GM23248 (cell line): Measurements from ENCODE around the gene C10orf71. TPM values are rescaled to one million over a fixed set of nuclear protein-coding genes. Genes with fewer than 3 reads are reported as not detected.

ENCODE experiments used
- DNase-seq: peaks from one replicate; pipeline ENCODE4 v3.0.0-alpha.2; 2015
- H2AFZ ChIP-seq: fragments of 200-600 bp; sonication (generic); 2 replicates; pipeline ENCODE4 v1.6.1; 2016; ENCODE audit warnings: antibody characterized with exemption
- H3F3A ChIP-seq: fragments of 200-600 bp; sonication (generic); 2 replicates; pipeline ENCODE4 v1.6.1; 2016; ENCODE audit warnings: mild to moderate bottlenecking, antibody characterized with exemption, mixed run types; ENCODE audit not compliant: insufficient read depth
- H3K27ac ChIP-seq: fragments of 200-600 bp; sonication (generic); 2 replicates; pipeline ENCODE4 v1.5.1; 2016; ENCODE audit warnings: mild to moderate bottlenecking
- H3K27me3 ChIP-seq: fragments of 200-600 bp; sonication (generic); replicated peaks from 2 replicates; pipeline ENCODE4 v1.6.1; 2016; ENCODE audit warnings: mild to moderate bottlenecking; ENCODE audit not compliant: insufficient read depth
- H3K36me3 ChIP-seq: fragments of 200-600 bp; sonication (generic); 2 replicates; pipeline ENCODE4 v1.6.1; 2016; ENCODE audit warnings: low read depth, mild to moderate bottlenecking
- H3K4me1 ChIP-seq: fragments of 200-600 bp; sonication (generic); 2 replicates; pipeline ENCODE4 v1.6.1; 2016; ENCODE audit warnings: mild to moderate bottlenecking; ENCODE audit not compliant: insufficient read depth
- H3K4me2 ChIP-seq: fragments of 200-600 bp; sonication (generic); one replicate; pipeline ENCODE4 v1.6.1; 2016; ENCODE audit warnings: mild to moderate bottlenecking; ENCODE audit not compliant: unreplicated experiment
- H3K4me3 ChIP-seq: fragments of 200-600 bp; sonication (generic); 2 replicates; pipeline ENCODE4 v1.5.1; 2016; ENCODE audit warnings: mild to moderate bottlenecking
- H3K79me2 ChIP-seq: fragments of 200-600 bp; sonication (generic); 2 replicates; pipeline ENCODE4 v1.6.1; 2016; ENCODE audit warnings: mild to moderate bottlenecking; ENCODE audit not compliant: insufficient read depth
- H3K9ac ChIP-seq: fragments of 200-600 bp; sonication (generic); 2 replicates; pipeline ENCODE4 v1.6.1; 2016; ENCODE audit warnings: mild to moderate bottlenecking
- H3K9me2 ChIP-seq: fragments of 200-600 bp; sonication (generic); 2 replicates; pipeline ENCODE4 v1.6.1; 2016; ENCODE audit warnings: mixed run types, mild to moderate bottlenecking, moderate library complexity; ENCODE audit not compliant: insufficient read depth
- H3K9me3 ChIP-seq: fragments of 200-600 bp; sonication (generic); one replicate; pipeline ENCODE4 v1.6.1; 2017; ENCODE audit warnings: low read depth
- H4K20me1 ChIP-seq: fragments of 200-600 bp; sonication (generic); 2 replicates; pipeline ENCODE4 v1.6.0; 2016; ENCODE audit not compliant: insufficient read depth
- EZH2 ChIP-seq: fragments of 200-600 bp; sonication (generic); IDR thresholded peaks from 2 replicates; pipeline ENCODE4 v1.6.1; 2018; ENCODE audit warnings: antibody characterized with exemption, mild to moderate bottlenecking; ENCODE audit not compliant: insufficient read depth, poor library complexity, severe bottlenecking
- EZH2phosphoT487 ChIP-seq: fragments of 200-600 bp; sonication (generic); IDR thresholded peaks from 2 replicates; pipeline ENCODE4 v1.6.1; 2018; ENCODE audit warnings: antibody characterized with exemption, moderate library complexity, mild to moderate bottlenecking, low read depth; ENCODE audit not compliant: insufficient read depth
- WGBS, 2 experiments: methylation state at CpG; one replicate each; pipeline ENCODE4 v1.1.6; 2015 to 2017; ENCODE audit warnings: low lambda C conversion rate in 2 of 2, low coverage in 1 of 2; ENCODE audit errors: missing lambda C conversion rate in 2 of 2; 5-methylcytosine and 5-hydroxymethylcytosine counted together
- in situ Hi-C: fragments of 300-500 bp; cut with MboI; formaldehyde crosslinking; loops from 2 replicates; pipeline ENCODE4 v1.15.0; 2020
- polyA plus RNA-seq: library from polyadenylated mRNA; unstranded; fragments of >200 nt; fragmentation: Nextera tagmentation; extraction: Ambion mirVana; gene quantifications from 2 replicates; pipeline ENCODE4 v1.2.1, GENCODE V29; 2016
- total RNA-seq: library from RNA; depleted of rRNA; stranded (reverse); fragments of >200 nt; shearing (Covaris generic); gene quantifications from 2 replicates; pipeline ENCODE4 v1.2.3, GENCODE V29; 2014

The C10orf71 gene
- total and polyA plus RNA-seq, 2 experiments from 2014 or later, result not detected

- H3K9me2 ChIP-seq, result no peaks in the 10 kb centered on the region
- no peaks in the 10 kb centered on the region for H3K36me3 ChIP-seq
- no peaks in the 10 kb centered on the region for H3K4me1 ChIP-seq
- no peak overlapping the region for H3K4me3 ChIP-seq
- H3K9ac ChIP-seq, result no peak overlapping the region
- no peaks in the 10 kb centered on the region for H3K79me2 ChIP-seq
- H3K4me2 ChIP-seq, result no peak overlapping the region
- H3K9me3 ChIP-seq, result no peaks in the 10 kb centered on the region
- TF ChIP-seq EZH2, result no peak
- no peak for TF ChIP-seq EZH2phosphoT487
- H3K27me3 ChIP-seq, result peaks cover 14% of the 10 kb centered on the region; the same call in 1 of the 2 replicates
- no peaks in the 10 kb centered on the region for H4K20me1 ChIP-seq
- no peak overlapping the region for H2AFZ ChIP-seq
- no peak for DNase-seq
- no peaks in the 10 kb centered on the region for H3F3A ChIP-seq
- no peak overlapping the region for H3K27ac ChIP-seq
- in situ Hi-C loops, result no loop called here
- 50 to 62% methylated on average over 4 of the region's 4 CpGs for WGBS, 2 experiments
Observed at GRCh38 chr10:49350846-49351532, 52.0 kb downstream of the C10orf71 start.

GRCh38 chr10:49351669-49352068 lies 52.7 kb downstream of the C10orf71 start:
- H3K27me3 ChIP-seq, result peaks cover 14% of the 10 kb centered on the region; the same call in 1 of the 2 replicates
- H3K9ac ChIP-seq, result no peak overlapping the region
- H3K79me2 ChIP-seq, result no peaks in the 10 kb centered on the region
- 37 to 46% methylated on average over 4 of the region's 4 CpGs for WGBS, 2 experiments
- H3K9me2 ChIP-seq, result no peaks in the 10 kb centered on the region
- in situ Hi-C loops, result no loop called here
- no peak for DNase-seq
- H3K36me3 ChIP-seq, result no peaks in the 10 kb centered on the region
- no peak overlapping the region for H2AFZ ChIP-seq
- H3K9me3 ChIP-seq, result no peaks in the 10 kb centered on the region
- no peaks in the 10 kb centered on the region for H4K20me1 ChIP-seq
- H3F3A ChIP-seq, result no peaks in the 10 kb centered on the region
- no peak overlapping the region for H3K27ac ChIP-seq
- no peak overlapping the region for H3K4me3 ChIP-seq
- TF ChIP-seq EZH2 (no peak), EZH2phosphoT487 (no peak)
- H3K4me1 ChIP-seq, result no peaks in the 10 kb centered on the region
- H3K4me2 ChIP-seq, result no peak overlapping the region

GRCh38 chr10:49352323-49352722 lies 53.4 kb downstream of the C10orf71 start:
- WGBS, 2 experiments, result 25 to 36% methylated on average over 2 of the region's 2 CpGs

GRCh38 chr10:49353026-49353894 lies 54.3 kb downstream of the C10orf71 start:
- Histone ChIP-seq H2AFZ (no peak overlapping the region), H3K27me3 (peaks cover 14% of the 10 kb centered on the region; the same call in 1 of the 2 replicates), H3F3A (no peaks in the 10 kb centered on the region), H3K4me2 (no peak overlapping the region), H3K4me1 (no peaks in the 10 kb centered on the region), H3K36me3 (no peaks in the 10 kb centered on the region), H3K9me3 (no peaks in the 10 kb centered on the region), H4K20me1 (no peaks in the 10 kb centered on the region), H3K9me2 (no peaks in the 10 kb centered on the region), H3K79me2 (no peaks in the 10 kb centered on the region), H3K9ac (no peak overlapping the region), H3K4me3 (no peak overlapping the region), H3K27ac (no peak overlapping the region)
- no peak for DNase-seq
- TF ChIP-seq EZH2phosphoT487 (no peak), EZH2 (no peak)
- WGBS, 2 experiments, result 41 to 43% methylated on average over 5 to 6 of the region's 6 CpGs
- in situ Hi-C loops, result no loop called here

More at GRCh38 chr10:49352323-49352722, 53.4 kb downstream of the C10orf71 start:
- no peak for DNase-seq
- Histone ChIP-seq H3K27me3 (peaks cover 14% of the 10 kb centered on the region; the same call in 1 of the 2 replicates), H4K20me1 (no peaks in the 10 kb centered on the region), H3F3A (no peaks in the 10 kb centered on the region), H3K27ac (no peak overlapping the region), H3K4me1 (no peaks in the 10 kb centered on the region), H3K4me2 (no peak overlapping the region), H3K36me3 (no peaks in the 10 kb centered on the region), H3K9me3 (no peaks in the 10 kb centered on the region), H3K4me3 (no peak overlapping the region), H3K9ac (no peak overlapping the region), H3K9me2 (no peaks in the 10 kb centered on the region), H3K79me2 (no peaks in the 10 kb centered on the region), H2AFZ (no peak overlapping the region)
- in situ Hi-C loops, result no loop called here
- TF ChIP-seq EZH2, result no peak
- no peak for TF ChIP-seq EZH2phosphoT487
